Stimulated activated memory B cell treated with anti-CD40 and anti-IgM and Interleukin-4, amounts not matched to agents 10 μg/mL and 1 μg/mL and 100 μg/mL, for 72 hours (primary cell): ENCODE data around the gene REEP5.
A peak's percentile ranks its signal among the peaks of the same experiment; 100 is the strongest.
"Not testable (repeated sequence)": the region's sequence is repeated elsewhere in the genome, so short reads cannot be mapped to it uniquely, and the experiment has no call there.

Source experiments
- ATAC-seq: fragments of 150-1000 bp; cut with Tn5 transposase; 2 replicates; pipeline ENCODE4 v1.10.0; 2021
- H3K27ac Mint-ChIP-seq: one replicate; pipeline ENCODE4 v1.8.0; 2022; ENCODE audit warnings: mild to moderate bottlenecking, mixed read lengths
- H3K27me3 Mint-ChIP-seq: one replicate; pipeline ENCODE4 v1.8.0; 2022; ENCODE audit warnings: mixed read lengths
- H3K36me3 Mint-ChIP-seq: one replicate; pipeline ENCODE4 v1.8.0; 2022; ENCODE audit warnings: mixed read lengths
- H3K4me1 Mint-ChIP-seq: one replicate; pipeline ENCODE4 v1.8.0; 2022; ENCODE audit warnings: mixed read lengths
- H3K4me3 Mint-ChIP-seq: one replicate; pipeline ENCODE4 v1.8.0; 2022; ENCODE audit warnings: mild to moderate bottlenecking, moderate library complexity, mixed read lengths
- H3K9me3 Mint-ChIP-seq: one replicate; pipeline ENCODE4 v1.8.0; 2022; ENCODE audit warnings: mixed read lengths

The REEP5 gene

GRCh38 chr5:112921833-112922817 is at the start of gene REEP5:
REEP5 (minus strand) TSS chr5:112922227; CDS start chr5:112922190, 37 bp downstream.
- Mint-ChIP-seq H3K9me3 (no peaks in the 10 kb centered on the region), H3K36me3 (peaks cover 19% of the 10 kb centered on the region), H3K4me3 (peak within 1 kb of the TSS; percentile 94), H3K4me1 (peaks cover 62% of the 10 kb centered on the region), H3K27me3 (no peaks in the 10 kb centered on the region), H3K27ac (peak within 1 kb of the TSS; percentile 75)
- peak; percentile 91 for ATAC-seq

GRCh38 chr5:112971276-112971675 is 49.2 kb upstream of the REEP5 start:
- H3K9me3 Mint-ChIP-seq, result no peaks in the 10 kb centered on the region
- H3K27ac Mint-ChIP-seq, result no peak overlapping the region
- no peak overlapping the region for H3K4me3 Mint-ChIP-seq
- ATAC-seq, result no peak
- H3K27me3 Mint-ChIP-seq, result no peaks in the 10 kb centered on the region
- H3K4me1 Mint-ChIP-seq, result peaks cover 22% of the 10 kb centered on the region
- H3K36me3 Mint-ChIP-seq, result no peaks in the 10 kb centered on the region

- Mint-ChIP-seq H3K27ac (peak overlapping the region; percentile 79), H3K4me3 (no peak overlapping the region)
- ATAC-seq, result no peak
Observed at GRCh38 chr5:112968411-112969106, 46.5 kb upstream of the REEP5 start.

GRCh38 chr5:112967520-112968083 is 45.6 kb upstream of the REEP5 start:
- ATAC-seq, result no peak
- Mint-ChIP-seq H3K27me3 (no peaks in the 10 kb centered on the region), H3K27ac (peak overlapping the region; percentile 7), H3K9me3 (no peaks in the 10 kb centered on the region), H3K4me1 (peaks cover 28% of the 10 kb centered on the region), H3K36me3 (no peaks in the 10 kb centered on the region), H3K4me3 (no peak overlapping the region)

More at GRCh38 chr5:112968411-112969106, 46.5 kb upstream of the REEP5 start:
- Mint-ChIP-seq H3K27me3 (no peaks in the 10 kb centered on the region), H3K36me3 (no peaks in the 10 kb centered on the region), H3K4me1 (peaks cover 18% of the 10 kb centered on the region), H3K9me3 (no peaks in the 10 kb centered on the region)

- no peaks in the 10 kb centered on the region for H3K36me3 Mint-ChIP-seq
- no peaks in the 10 kb centered on the region for H3K9me3 Mint-ChIP-seq
- H3K27ac Mint-ChIP-seq, result no peak overlapping the region
- no peak overlapping the region for H3K4me3 Mint-ChIP-seq
- ATAC-seq, result no peak
- H3K27me3 Mint-ChIP-seq, result no peaks in the 10 kb centered on the region
- H3K4me1 Mint-ChIP-seq, result peaks cover 28% of the 10 kb centered on the region
Observed at GRCh38 chr5:112965733-112966306, 43.8 kb upstream of the REEP5 start.

GRCh38 chr5:112963374-112963733 is 41.3 kb upstream of the REEP5 start:
- not testable (repeated sequence) for H3K36me3 Mint-ChIP-seq

GRCh38 chr5:112960863-112961504 is 39.0 kb upstream of the REEP5 start:
- H3K4me3 Mint-ChIP-seq, result no peak overlapping the region
- peaks cover 31% of the 10 kb centered on the region for H3K4me1 Mint-ChIP-seq
- H3K36me3 Mint-ChIP-seq, result no peaks in the 10 kb centered on the region
- no peaks in the 10 kb centered on the region for H3K9me3 Mint-ChIP-seq
- no peaks in the 10 kb centered on the region for H3K27me3 Mint-ChIP-seq
- H3K27ac Mint-ChIP-seq, result no peak overlapping the region
- ATAC-seq, result no peak

More at GRCh38 chr5:112963374-112963733, 41.3 kb upstream of the REEP5 start:
- not testable (repeated sequence) for ATAC-seq, H3K27me3 Mint-ChIP-seq, H3K9me3 Mint-ChIP-seq, H3K4me3 Mint-ChIP-seq
- Mint-ChIP-seq H3K27ac (peak overlapping the region; percentile 31), H3K4me1 (peaks cover 27% of the 10 kb centered on the region)

- ATAC-seq, result no peak
- Mint-ChIP-seq H3K27me3 (no peaks in the 10 kb centered on the region), H3K4me1 (peaks cover 31% of the 10 kb centered on the region), H3K4me3 (no peak overlapping the region), H3K9me3 (no peaks in the 10 kb centered on the region), H3K27ac (no peak overlapping the region), H3K36me3 (no peaks in the 10 kb centered on the region)
Observed at GRCh38 chr5:112960315-112960714, 38.3 kb upstream of the REEP5 start.

GRCh38 chr5:112959872-112960271 is 37.8 kb upstream of the REEP5 start:
- not testable (repeated sequence) for H3K27me3 Mint-ChIP-seq, H3K36me3 Mint-ChIP-seq, H3K27ac Mint-ChIP-seq, H3K4me3 Mint-ChIP-seq, ATAC-seq, H3K9me3 Mint-ChIP-seq
- H3K4me1 Mint-ChIP-seq, result peaks cover 31% of the 10 kb centered on the region

GRCh38 chr5:112958093-112959088 is 36.4 kb upstream of the REEP5 start:
- H3K4me1 Mint-ChIP-seq, result peaks cover 22% of the 10 kb centered on the region
- H3K4me3 Mint-ChIP-seq, result no peak overlapping the region
- ATAC-seq, result peak; percentile 68
- no peaks in the 10 kb centered on the region for H3K36me3 Mint-ChIP-seq
- no peaks in the 10 kb centered on the region for H3K9me3 Mint-ChIP-seq
- H3K27ac Mint-ChIP-seq, result no peak overlapping the region
- H3K27me3 Mint-ChIP-seq, result no peaks in the 10 kb centered on the region

GRCh38 chr5:112957036-112957808 is 35.2 kb upstream of the REEP5 start:
- Mint-ChIP-seq H3K27me3 (no peaks in the 10 kb centered on the region), H3K36me3 (no peaks in the 10 kb centered on the region), H3K27ac (no peak overlapping the region), H3K4me1 (peaks cover 13% of the 10 kb centered on the region), H3K9me3 (no peaks in the 10 kb centered on the region), H3K4me3 (no peak overlapping the region)
- no peak for ATAC-seq

- ATAC-seq, result no peak
- H3K27ac Mint-ChIP-seq, result no peak overlapping the region
- no peak overlapping the region for H3K4me3 Mint-ChIP-seq
- H3K27me3 Mint-ChIP-seq, result peaks cover under 1% of the 10 kb centered on the region
- H3K9me3 Mint-ChIP-seq, result no peaks in the 10 kb centered on the region
- H3K36me3 Mint-ChIP-seq, result no peaks in the 10 kb centered on the region
- peaks cover 13% of the 10 kb centered on the region for H3K4me1 Mint-ChIP-seq
Observed at GRCh38 chr5:112956606-112957005, 34.6 kb upstream of the REEP5 start.

- ATAC-seq, result peak; percentile 51
- Mint-ChIP-seq H3K27ac (no peak overlapping the region), H3K4me3 (no peak overlapping the region), H3K4me1 (peaks cover 6% of the 10 kb centered on the region), H3K9me3 (no peaks in the 10 kb centered on the region), H3K36me3 (no peaks in the 10 kb centered on the region), H3K27me3 (peaks cover 9% of the 10 kb centered on the region)
Observed at GRCh38 chr5:112951124-112951702, 29.2 kb upstream of the REEP5 start.
